ENCODE results near the gene BACE1.
A peak's percentile ranks its signal among the peaks of the same experiment; 100 is the strongest.

The BACE1 gene

DNA sequence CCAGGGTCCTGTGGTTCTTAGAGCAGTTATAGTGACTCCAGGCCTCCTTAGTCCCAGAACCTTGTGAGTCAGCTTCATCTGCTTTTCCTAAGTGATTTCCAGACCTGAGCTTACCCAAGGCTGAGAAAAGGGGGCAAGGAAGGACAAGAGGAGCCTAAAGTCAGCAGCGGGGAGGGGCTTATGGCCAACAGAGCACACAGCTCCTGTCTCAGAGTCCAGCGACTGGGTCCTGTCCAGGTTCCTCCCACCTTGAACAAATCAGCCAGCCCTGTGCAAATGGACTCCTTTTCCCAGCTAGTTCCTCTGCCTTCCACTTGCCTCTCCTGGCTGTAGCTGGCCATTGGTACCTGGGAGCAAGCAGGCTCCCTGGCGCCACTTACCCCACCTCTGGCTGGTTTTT is 10.9 kb downstream of the BACE1 start:
- DNase-seq = no peak

DNA sequence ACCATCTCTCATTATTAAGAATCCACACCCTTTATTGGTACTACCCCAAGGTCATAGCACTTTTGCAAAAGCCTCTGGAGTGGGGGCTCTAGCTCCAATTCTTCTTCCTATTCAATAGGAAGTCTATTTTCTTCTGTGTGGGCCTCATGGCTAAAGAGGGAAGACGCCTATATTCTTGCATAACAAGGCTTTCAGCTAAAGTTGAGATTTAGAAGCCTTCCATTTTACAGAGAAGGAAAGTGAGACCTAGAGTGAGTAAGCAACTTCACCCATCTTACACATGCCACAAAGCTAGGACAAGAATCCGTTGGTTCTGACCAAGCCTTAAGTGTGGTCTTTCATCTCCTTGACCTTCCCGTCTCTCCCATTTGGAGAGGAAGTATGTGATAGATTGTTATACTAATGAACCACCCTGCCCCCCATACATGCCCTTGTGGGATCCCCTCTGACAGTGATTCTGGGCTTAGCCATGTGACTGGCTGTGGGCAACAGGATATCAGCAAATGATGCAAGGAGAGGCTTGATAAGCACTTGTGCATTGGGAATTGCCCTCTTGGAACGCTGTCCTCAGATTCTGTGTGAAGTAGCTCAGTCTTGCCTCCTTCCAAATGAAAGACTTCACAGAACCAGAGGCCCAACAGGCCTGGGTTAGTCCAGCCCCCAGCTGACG is 12.3 kb downstream of the BACE1 start:
- no peak for DNase-seq

DNA sequence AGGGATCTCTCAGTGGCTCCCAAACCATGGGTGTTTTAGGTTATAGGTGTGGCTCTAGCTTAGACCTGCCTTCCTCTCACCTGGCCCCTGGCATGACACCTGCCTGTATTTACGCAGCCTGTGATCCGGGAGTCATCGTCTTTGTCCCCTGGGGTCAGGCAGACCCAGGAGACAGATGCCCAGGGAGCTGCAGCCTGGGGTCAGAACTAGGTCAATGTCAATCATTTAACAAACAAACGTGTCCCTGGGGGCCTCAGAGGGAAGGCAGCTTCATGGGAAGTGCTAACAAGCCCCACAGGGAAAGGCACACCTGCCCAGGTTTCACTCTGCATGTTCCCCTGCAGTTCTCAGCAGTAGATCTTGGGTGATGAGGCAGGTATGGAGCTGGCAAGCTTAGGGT is 13.0 kb downstream of the BACE1 start:
- no peak for DNase-seq

DNA sequence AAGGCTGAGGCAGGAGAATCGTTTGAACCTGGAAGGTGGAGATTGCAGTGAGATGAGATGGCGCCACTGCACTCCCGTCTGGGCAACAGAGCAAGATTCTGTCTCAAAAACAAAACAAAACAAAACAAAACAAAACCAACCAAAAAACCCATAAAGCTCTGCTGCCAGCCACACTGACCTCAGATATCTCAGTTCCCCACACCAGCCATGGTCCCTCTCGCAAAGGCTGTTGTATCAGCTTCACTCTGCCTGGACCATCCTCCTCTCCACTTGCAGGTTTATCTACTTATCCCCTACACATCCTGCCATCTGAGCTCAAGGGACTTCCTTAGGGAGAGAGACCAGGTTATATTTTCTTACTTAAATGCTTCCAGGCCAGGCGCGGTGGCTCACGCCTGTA is 13.8 kb downstream of the BACE1 start:
- DNase-seq = no peak

DNA sequence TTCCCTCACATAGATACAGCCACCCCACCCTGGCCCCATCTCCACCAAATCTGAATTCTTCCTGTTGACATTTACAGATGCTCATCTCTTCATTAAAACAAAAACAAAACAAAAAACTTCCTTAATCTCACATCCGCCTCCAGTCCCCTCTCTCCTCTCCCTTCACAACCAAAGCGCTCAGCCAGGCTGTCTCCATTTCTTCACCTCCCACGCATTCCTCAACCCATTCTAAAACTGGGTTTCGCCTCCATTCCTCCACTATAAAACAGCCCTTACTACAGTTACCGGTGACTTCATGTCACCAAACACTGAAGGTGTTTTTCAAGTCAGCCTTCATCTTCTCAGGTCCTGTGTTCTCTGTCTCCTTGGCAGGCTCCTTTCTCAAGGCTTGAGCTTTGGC is 15.3 kb downstream of the BACE1 start:
- DNase-seq = no peak

DNA sequence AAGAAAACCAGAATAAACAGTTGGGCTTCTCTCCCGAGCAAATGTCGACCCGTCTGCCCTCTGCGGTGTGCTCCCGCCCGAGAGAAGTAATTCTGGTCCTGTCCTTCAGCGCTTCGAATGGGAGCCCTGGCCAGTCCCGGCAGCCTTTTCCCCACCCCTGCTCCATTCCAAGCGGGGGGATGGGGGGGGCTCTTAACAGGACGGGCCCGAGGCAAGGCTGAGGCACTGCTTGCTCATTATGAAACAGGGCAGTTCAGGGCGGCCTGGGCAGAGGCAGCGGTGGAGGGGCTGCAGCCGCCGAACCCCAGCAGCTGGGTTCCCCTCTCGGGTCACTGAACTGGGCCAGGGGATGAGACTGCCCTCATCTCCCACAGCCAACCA is 15.8 kb downstream of the BACE1 start:
- DNase-seq = peak; percentile 82

DNA sequence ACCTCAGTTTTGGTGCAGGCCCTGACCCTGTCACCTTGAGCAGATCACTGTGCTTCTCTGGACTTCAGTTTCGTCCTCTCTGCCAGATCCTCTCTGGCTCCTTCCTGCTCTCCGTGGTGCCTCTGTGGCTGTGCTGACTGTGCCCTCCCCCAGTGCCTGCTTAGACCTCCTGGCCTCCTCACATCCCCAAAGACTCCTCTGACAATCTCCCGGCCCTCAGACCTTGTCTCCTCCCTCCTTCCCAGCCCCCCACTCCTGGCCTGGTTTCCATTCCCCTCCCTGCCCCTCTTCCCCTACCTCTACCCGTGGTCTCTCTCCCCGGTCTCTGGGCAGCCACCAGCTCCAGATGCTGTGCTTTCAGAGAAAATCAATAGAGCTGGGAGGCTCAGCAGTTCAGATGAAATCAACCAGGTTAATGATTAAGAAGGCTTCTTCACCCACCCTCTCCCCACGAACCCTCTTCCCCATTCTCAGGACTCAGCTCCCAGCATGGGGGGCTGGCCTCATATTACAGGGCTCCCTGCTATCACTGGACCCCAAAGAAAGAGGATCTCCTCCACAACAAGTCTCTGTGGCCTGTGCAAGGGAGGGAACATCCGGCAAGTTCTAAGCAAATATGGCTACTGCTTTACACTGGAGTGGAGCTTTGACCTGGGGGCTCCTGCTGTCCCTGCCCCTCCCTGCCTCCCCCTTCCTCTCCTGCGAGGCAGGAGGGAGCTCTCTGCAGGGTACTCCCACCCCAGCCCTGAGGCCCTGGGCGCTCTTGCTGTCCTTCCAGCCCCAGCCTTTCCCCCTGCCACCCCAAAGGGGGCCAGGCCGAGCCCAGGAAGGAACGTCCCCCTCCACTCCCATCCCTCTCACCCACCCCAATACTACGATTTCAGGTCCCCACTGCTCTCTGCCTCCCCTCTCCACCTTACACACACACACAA is 16.4 kb downstream of the BACE1 start:
- peak; percentile 77 for DNase-seq

DNA sequence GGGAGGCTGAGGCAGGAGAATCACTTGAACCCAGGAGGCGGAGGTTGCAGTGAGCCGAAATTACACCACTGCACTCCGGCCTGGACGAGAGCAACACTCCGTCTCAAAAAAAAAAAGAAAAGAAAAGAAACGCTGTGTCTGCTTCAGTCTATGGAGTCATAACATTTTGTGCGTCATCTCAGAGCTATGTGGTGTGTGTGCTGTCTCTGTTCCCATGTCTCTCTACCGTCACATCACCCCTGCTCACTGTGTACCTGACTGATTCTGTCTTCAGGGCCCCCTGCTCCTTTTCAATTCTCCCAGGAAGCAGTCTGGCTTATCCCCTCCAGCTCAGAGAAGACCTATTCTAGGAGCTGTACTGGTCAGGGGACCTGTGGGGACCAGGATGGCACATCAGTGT is 17.9 kb downstream of the BACE1 start:
- DNase-seq = no peak

DNA sequence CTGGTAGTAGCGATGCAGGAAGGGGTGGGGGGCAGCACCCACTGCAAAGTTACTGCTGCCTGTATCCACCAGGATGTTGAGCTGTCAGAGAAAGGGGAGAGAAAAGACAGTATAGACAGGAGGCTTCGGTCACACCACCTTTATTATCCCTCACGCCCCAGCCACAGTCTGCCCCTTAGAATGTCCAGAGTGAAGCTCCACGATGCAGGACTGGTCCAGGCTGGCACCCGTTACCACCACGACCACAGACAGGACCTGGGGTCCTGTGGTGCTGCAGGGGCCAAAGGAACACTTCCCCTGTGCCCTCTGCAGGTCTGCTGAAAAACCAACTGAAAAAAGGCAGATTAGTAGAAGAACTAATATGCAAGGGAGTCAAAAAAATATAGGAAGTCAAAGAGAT is 19.2 kb downstream of the BACE1 start:
- no peak for DNase-seq

DNA sequence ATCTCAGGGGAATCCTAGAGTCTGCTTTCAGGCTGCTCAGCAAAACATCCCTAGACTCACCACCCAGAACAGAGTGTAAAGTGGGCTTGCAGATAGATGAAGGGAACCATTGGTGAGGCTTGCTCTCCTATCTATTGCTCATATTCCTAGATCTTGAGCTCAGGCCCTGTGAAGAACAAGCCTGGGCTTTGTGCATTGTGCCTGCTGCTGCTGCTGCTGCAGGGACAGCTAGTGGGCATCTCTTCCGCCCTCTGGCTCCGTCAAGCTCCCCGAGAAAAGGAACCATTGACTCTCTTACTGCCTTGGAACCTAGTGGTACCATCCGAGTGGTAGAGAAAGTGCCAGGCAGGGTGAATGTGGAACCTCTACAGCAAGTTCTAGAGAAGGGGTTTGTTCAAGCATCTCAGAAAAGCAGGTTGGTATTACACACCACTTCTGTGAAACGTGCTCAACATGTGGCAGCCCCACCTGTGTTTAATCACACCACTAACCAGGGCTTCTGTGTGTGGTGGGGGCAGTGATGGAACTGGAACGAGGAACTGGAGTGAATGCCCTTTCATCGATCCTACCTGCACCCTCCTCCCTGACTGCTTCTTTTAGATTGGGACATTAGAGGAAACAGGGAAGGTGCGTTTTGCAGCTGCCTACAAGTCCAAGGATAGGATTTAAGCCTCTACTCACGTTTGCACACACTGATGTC is 20.5 kb downstream of the BACE1 start:
- DNase-seq = no peak

DNA sequence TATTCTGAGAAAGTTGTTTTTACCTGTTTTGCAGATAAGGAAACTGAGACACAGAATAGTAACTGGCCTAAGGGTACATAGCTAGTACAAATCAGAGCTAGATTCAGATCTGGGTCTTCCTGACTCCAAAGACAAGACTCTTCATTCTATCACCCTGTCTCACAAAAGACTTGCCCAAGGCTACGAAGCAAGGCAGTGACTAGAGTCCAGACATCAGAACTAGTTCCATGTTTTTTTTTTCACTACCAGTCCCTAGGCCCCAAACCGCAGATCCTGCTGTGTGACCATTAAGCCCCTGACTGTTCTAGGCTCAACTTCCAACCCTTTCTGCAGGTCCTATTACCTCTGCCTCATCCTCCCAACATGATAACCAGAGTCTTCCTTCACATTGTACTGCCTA is 23.4 kb downstream of the BACE1 start:
- no peak for DNase-seq

DNA sequence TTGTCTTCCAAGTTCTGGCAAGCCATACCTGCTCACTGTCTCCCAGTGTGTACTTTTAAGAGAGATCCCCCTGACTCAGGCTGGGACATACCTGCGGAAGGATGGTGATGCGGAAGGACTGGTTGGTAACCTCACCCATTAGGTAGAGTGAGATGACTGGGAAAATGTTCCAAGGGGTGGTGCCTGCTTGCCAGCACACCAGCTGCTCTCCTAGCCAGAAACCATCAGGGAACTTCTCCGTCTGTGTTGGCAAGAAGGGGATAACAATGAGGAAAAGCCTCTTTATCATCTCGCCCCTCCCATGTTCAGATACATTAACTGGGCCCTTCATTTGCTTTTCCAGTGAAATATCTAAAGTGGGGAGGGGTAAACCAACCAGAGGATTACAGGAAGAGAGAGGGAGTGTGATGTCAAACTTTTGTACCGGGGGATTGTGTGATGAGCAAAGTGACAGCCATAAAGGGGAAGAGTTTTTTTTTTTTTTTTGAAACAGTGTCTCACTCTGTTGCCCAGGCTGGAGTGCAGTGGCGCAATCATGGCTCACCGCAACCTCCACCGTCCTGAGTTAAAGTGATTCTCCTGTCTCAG is 25.2 kb downstream of the BACE1 start, which contains the start of gene BACE1-AS:
Gene BACE1-AS (plus strand): TSS at position 538 of the 588 bp plus-strand sequence.
- no peak for DNase-seq

DNA sequence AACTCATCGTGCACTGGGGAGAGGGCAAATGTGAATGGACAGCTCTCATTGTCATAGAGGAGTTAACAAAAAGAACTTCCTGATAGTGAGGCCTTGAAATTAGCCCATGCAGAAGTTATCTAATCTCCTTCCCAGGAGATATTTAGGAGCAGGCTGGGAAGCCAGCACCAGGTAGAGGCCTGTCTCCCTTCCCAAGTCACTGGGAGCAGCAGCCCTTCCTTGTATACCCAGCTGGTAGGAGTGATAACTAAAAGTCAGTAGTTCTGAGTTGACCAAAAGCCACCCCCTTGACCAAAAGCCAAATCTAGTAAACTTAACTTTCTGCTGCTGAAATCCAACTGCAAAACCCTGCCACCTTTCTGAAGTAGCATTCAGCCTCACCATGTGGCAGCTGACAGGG is 26.3 kb downstream of the BACE1 start:
- DNase-seq = no peak

DNA sequence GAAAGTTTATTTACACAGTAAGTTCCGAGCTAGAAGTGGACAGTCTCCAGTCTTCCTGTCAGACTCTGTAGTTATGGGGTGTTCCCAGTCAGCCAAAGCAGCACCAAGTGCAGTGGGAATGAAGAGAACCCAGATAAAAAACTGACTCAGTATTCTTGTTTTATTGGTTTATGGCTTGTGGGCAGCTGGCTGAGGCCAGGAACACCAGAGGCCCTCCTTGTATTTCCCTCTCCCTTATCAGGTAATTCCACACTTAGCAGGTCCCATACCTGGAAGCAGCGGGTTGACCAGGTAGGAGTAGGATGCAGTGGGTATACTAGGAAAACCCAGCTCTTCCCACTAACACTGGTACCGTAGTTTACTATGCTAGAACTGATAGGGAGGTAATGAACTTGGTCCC is 28.4 kb downstream of the BACE1 start:
- DNase-seq = no peak

DNA sequence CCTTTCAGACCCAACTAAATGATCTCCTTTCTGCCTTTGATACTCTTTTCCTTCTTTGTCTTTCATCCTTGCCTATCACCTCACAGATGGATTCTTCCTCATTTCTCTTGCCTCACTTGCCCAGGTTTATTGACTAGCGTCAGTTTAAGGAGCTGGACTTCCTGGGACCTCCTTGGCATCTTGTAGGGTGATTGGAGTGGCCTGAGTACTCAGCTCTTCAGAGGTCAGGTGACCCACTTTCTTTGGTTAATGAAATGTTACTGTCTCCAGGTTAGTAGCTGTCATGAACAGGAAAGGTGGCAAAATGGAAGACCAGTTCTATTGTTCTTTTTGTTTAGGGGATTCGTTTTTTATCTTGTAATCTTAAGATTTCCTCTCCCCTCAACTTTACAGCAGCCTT is 29.5 kb downstream of the BACE1 start:
- no peak for DNase-seq

DNA sequence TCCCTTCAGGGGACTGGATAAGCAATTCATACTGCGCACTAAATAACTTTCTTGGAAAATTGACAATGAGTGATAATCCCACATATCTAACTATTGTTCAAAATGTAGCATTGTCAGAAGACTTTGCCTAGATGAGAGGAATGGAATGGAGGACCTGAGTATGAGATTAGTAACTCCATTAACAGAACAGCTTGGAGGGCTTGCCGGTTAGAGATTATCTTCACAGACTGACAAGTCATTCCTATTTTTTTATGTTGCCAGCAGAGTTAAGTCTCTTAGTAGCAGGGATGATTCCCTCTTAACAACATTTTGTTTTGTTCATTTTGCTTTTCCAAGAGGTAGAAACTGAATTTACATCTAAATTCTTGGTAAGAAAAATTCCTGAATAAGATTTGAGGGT is 32.0 kb downstream of the BACE1 start:
- DNase-seq = no peak

DNA sequence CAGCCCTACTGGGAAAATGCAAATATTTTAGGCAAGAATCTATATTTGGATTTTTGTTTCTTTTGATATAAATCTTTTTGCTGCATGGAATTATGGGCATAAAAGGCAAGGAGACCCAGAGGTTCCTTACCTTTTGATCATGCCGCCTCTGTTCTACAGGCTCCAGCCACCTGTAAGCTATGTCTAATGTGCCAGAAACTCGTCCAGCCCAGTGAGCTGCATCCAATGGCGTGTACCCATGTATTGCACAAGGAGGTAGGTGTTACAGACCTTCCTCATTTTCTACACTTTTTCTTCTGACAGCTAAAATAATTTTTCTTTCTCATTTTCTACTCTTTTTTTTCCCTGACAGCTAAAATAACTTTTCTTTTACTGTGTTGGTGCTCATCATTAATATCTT is 33.1 kb downstream of the BACE1 start:
- DNase-seq = no peak

DNA sequence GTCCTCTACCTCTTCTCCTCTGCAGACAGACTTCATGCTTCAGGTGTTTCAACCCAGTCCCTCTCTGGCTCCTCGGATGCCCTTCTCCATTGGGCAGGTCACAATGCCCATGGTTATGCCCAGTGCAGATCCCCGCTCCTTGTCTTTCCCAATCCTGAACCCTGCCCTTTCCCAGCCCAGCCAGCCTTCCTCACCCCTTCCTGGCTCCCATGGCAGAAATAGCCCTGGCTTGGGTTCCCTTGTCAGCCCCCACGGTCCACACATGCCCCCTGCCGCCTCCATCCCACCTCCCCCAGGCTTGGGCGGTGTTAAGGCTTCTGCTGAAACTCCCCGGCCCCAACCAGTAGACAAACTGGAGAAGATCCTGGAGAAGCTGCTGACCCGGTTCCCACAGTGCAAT is 34.2 kb downstream of the BACE1 start:
- DNase-seq = no peak

DNA sequence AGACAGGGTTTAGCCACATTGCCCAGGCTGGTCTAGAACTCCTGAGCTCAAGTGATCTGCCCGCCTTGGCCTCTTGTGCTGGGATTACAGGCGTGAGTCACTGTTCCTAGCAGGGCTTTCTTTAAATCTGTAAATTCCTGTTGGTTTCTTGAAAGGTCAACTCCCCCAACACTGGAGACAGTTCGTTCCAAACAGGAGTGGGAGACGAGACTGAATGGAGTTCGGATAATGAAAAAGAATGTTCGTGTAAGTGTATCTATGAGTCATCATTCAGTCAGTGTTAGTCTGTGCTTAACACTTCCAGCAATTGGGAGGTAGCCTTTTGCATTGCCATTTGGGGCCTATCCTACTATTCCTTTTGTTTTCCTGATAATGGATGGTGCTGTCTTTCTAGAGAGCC is 34.9 kb downstream of the BACE1 start:
- DNase-seq = no peak

DNA sequence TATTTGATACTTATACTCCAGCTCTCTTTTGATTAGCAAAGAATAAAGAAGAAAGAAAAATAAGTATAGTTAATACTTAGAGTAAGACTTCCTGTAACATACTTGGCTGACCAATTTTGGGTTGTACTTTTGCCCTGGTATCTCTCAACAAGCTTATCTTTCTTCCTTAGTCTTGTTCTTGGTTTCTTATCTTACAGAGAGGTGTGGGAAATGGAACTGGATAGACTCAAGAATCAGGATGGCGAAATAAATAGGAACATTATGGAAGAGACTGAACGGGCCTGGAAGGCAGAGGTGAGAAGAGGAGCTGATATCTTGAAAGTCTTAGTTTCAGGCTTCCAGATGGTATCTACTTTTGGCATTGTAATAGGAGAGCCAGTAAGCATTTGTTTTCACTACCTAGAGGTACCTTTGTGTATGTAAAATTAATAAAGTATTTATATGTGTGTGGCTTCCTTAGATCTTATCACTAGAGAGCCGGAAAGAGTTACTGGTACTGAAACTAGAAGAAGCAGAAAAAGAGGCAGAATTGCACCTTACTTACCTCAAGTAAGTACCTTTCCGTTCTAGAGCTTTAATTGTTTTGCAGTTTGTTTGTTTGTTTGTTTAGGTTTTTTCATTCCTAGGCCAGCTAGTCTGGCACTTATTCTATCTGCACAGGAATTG is 36.2 kb downstream of the BACE1 start:
- DNase-seq = no peak

DNA sequence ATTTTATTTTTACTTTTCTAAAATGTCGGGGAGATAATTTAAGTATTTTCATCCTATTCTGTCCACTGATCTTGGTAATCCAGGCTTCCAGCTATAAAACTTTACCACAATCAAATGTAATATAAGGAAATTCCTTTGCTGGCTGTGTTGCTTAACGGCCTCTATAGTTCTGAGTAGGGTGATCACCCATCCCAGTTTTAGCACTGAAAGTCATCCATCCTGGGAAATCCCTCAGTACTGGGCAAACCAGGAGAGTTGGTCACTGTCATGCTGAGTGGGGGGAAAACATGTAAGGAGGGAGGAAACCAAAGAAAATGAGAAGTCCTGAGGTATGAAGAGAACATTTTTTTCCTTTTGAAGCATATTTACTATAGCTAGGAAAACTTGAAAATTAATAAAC is 37.7 kb downstream of the BACE1 start:
- no peak for DNase-seq

DNA sequence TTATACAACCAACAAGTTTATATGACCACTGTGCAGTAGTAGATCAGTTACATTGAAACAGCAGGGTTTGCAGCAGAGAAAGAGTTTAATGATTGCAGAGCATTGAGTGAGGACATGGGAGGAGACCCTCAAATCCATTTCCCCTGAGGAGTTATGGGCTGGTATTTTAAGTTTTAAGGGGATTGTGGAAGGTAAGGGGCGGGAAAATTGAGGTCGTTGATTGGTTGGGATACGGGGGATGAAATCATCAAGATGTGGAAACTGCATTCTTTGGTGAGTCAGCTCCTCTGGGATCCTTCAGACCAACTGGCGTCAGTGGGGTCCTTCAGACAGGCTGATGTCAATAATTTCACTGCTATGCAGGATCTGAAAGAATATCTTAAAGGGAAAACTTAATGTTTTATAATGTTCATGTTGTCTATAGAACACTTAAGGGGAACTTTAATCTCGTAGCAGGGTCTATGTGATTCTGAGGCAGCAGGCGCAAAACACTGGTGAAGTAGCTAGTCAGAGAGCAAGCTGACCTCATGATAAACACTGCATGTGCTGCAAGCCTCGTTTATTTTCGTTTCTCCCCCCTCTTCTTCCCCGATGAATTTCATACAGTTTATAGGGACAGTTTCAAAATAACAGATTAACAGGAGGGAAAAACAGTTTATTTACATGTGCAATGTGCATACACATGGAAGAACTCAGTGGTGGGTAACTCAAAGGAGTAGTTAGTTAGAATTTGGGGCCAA is 42.3 kb downstream of the BACE1 start:
- DNase-seq = no peak
